ENCODE measurements around the gene BOLA2.
A peak's percentile ranks its signal among the peaks of the same experiment; 100 is the strongest.
"Not testable (repeated sequence)": the region's sequence is repeated elsewhere in the genome, so short reads cannot be mapped to it uniquely, and the experiment has no call there.

The BOLA2 gene

DNA sequence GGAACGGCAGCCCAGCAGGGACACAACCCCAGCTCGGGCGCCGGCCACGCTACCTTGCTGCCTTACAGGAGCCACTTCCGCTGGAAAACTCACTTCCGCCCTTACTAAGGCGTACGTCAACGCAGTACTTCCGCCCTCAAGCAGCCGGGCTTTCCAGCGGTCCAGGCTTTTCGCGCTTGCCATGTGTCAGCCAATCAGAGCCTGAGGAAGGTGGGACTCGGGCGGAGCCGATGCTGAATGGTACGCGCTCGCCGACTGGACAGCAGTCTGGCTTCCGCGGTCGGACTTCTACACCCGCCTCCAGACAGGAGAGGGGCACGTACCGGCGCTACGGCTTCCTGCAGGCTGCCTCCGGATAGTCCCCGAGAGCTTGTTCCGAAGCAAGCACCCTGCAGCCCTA is at the start of gene BOLA2, which contains the start of gene SLX1B:
TSS of gene BOLA2 (minus strand) at position 83 of the 400 bp plus-strand sequence. CDS start 98 bp downstream, outside the sequence.
TSS of gene SLX1B (plus strand) at position 265 of the 400 bp plus-strand sequence.
- not testable (repeated sequence) for DNase-seq (ENCODE audit: low read depth)

DNA sequence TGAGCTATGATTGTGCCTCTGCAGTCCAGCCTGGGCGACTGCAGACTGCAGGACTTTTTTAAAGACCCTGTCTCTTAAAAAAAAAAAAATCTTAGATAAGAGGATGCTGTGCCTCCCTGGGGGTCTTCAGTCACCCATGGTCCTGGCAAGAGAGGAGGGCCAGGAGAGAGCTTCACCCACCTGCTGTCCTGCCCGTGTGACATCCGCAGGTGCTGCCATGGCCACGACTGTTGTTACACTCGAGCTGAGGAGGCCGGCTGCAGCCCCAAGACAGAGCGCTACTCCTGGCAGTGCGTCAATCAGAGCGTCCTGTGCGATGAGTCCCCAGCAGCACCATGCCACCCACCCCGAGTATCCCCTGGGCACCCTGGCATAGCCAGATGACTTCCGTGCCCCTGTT is 28.1 kb upstream of the BOLA2 start:
- not testable (repeated sequence) for DNase-seq (ENCODE audit: low read depth)

DNA sequence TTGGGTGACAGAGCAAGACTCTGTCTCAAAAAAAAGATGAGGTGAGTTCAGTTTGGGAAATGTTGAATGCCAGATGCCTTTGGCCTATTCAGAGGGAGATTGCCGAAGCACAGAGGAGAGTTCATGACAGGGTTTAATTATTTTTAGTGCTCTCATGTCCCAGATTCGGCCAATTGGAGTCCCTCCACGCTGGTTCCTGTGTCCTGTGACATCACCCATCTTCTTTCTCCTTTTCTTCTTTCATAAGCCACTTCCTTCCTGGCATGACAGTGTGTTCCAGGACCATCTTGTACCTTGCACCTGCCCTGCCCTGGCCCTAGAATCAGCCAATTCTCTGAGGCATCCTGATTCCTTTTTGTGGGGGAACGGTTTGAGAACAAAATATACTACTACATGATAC is 17.9 kb upstream of the BOLA2 start:
- not testable (repeated sequence) for DNase-seq (ENCODE audit: low read depth)

DNA sequence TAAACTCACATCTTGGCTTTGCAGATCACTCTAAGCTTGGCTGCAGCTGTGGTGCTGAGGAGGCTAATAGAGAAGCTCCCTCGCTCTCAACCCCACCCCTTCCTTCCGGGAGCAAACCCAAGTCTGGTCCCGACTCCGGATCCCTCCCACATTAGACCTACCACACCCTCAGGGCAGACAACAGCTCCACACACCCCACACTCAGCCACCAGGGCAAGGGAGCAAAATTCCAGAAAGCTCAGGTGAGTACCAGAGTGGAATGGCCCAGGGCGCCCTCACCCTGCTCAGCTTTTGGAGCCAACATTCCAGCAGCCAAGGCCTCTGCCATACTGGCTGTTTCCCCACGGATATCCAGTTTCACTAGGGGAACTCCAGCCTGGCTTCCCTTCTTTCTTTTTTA is 15.5 kb upstream of the BOLA2 start:
- not testable (repeated sequence) for DNase-seq (ENCODE audit: low read depth)

DNA sequence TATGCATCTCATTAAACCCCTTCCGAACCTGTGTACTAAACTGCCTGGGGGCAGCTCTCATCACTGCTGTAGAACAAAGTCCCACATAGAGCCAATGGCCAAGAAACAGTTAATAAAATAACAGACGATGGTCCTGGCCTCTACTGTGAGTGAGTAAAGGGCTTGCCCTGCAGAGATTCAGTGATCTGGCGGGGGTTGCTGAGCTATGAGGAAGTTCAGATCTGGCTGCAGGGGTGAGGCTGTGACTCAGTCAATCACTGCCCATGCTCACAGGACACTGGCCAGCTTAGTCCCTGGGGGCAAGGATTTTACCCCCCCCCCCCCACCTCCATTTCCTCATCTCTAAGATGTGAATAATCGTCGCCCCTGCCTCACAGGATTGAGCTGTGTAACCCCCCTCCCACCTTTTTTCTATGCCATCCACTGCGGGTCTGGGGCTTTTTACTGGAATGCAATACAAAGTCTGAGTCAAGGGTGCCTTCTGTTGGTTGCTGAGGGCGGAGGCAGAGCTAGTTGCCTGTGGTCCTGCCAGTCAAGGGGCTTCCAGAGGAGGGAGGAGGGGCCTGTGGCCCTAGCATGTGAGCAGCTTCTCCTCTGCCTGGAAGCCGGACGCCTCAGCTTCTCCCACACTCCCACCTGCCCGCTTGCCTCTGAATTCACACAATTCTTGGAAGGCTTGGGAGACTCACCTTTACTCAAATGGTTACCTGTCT is 13.7 kb upstream of the BOLA2 start:
- not testable (repeated sequence) for DNase-seq (ENCODE audit: low read depth)

DNA sequence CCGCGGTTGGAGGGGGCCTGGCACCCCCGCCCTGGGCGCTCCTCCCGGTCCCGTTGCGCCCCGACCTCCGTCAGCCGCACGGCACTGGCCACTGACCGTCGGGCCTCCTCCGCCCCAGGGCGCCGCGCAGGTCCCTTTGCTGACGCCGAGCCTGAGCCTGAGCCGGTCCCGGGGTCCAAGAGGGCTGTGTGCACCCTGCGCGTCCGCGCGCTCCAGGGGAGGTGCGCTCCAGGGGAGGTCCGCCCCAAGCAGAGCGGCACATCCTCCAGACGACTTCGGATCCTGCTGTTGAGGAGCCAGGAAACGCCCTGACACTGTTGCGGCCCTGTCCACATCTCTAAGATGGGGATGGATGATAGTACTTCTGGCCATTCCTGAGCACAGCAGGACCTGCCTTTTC is 12.8 kb upstream of the BOLA2 start:
- DNase-seq (ENCODE audit: low read depth) = not testable (repeated sequence)

DNA sequence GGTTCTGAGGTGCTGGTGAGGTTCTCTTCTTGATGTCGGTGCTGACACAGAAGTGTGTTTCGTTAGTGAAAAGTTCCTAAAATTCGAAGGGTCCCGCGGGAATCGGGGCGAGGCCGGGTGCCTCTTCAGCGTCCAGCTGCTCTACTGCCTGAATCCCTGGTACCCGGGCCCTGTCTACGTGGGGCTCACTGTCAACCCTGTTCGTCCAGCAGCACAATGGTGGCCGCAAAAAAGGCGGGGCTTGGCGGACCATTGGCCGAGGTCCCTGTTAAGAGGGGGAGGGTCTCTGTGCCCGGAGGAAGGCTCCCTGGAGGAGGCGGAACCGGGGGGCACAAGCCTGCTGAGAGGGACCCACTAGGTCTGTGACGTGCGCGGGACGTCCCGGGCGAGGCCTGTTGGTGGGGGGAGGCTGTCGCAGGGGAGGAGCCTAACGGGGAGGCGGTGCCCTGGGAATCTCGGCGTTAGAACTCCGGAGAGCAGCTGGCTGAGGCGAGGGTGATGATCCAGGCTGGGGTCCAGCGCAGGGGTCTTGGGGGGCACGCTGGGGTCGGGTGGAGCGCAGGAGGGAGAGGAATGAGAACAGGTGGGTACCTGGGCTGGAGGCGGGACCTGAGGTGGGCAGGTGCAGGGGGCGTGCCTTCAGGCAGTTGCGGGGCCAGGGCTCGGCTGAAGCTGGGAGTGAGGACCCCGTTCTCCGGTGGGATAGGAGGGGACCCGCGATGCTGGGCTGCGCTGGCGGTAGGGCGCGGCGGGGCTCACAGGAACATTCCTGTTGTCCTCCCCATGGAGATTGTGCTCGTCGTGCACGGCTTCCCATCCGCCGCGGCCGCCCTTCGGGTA is 12.1 kb upstream of the BOLA2 start:
- DNase-seq (ENCODE audit: low read depth) = not testable (repeated sequence)

DNA sequence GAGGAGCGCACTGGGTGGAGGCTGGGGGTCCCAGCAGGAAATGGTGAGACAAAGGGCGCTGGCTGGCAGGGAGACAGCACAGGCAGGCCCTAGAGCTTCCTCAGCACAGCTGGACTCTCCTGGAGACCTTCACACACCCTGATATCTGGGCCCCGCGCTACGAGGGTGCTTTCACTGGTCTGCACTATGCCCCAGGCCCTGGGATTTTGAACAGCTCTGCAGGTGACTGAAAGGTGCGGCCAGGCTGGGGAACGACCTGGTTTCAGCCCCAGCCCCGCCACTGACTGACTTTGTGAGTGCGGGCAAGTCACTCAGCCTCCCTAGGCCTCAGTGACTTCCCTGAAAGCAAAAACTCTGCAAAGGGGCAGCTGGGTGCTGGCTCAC is 6.5 kb upstream of the BOLA2 start:
- DNase-seq (ENCODE audit: low read depth) = not testable (repeated sequence)

DNA sequence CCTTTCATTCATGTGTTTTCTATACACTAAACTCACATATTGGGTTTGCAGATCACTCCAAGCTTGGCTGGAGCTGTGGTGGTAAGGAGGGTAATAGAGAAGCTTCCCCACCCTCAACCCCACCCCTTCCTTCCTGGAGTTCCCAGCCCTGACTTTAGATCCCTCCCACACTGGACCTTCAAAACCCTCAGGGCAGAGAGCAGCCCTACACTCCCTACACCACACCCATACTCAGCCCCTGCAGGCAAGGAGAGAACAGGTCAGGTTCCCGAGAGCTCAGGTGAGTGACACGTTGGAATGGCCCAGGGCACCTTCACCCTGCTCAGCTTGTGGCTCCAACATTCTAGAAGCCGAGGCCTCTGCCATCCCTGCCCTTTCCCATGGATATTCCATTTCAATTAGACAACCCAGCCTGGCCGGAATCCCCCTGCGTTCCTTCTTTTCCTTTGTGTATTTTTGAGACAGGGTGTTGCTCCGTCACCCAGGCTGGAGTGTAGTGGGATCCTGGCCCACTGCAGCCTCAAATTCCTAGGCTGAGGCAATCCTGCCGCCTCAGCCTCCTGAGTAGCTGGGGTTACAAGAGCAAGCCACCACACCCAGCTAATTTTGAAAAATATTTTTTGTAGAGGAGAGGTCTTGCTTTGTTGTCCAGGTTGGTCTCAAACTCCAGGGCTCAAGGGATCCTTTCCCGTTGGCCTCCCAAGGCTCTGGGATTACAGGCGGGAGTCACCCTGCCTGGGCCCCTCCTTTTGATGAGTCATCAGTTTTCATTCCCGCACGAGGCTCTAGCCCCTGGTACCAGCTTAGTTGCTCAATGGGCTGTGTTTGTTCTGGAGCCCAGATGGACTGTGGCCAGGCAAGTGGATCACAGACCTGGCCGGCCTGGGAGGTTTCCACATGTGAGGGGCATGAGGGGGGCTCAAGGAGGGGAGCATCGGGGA is 5.8 kb upstream of the BOLA2 start, which contains the start of gene SULT1A4:
TSS of gene SULT1A4 (plus strand) at position 208 of the 941 bp plus-strand sequence. CDS start 1,473 bp downstream, outside the sequence.
- DNase-seq (ENCODE audit: low read depth) = not testable (repeated sequence)

DNA sequence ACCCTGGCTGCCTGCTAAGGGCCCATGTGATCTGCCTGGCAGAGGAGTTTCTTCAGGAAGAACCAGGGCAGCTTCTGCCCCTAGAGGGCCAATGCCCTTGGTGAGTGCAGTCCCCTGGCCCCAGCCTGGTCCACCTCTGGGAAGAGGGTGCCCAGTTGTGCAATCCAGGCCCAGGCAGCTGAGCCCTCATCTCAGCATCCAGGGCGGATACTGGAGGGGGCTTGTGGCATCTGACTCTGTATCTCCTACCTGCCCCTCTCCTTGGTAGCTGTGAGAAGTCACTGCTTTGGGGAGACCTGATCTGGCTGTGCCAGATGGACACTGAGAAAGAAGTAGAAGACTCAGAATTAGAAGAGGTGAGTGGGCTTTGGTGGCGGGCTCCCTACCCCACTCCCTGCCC is 3.5 kb upstream of the BOLA2 start:
- not testable (repeated sequence) for DNase-seq (ENCODE audit: low read depth)

DNA sequence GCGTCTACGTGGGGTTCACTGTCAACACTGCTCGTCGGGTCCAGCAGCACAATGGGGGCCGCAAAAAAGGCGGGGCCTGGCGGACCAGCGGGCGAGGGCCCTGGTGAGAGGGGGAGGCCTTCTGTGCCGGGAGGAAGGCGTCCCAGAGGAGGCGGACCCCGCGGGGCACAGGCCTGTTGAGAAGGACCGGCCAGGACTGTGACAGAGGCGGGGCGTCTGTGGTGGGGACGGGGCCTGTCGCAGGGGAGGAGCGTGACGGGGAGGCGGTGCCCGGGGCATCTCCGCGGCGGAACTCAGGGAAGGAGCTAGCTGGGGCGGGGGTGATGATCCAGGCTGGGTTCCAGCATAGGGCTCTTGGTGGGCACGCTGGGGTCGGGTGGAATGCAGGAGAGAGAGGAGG is 677 bp upstream of the BOLA2 start:
- not testable (repeated sequence) for DNase-seq (ENCODE audit: low read depth)

DNA sequence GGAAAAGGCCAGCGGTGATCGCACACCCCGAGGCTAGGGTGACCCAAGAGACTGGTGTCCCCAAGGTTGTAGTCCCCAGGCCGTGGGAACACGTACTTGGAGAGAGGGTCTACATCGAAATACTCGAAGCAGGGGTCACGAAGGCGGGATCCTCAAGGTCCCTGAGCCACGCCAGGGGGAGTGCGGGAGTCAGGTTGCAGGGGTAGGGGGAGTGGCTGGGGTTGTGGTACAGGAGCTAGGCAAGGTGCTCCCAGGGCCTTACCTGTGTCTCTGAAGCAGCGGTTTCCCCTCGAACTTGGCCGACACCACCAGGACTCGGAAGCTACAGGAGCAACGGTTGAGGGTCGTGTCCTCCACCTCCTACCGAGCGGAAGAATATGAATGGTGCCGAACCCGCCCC is 397 bp downstream of the BOLA2 start:
- not testable (repeated sequence) for DNase-seq (ENCODE audit: low read depth)

DNA sequence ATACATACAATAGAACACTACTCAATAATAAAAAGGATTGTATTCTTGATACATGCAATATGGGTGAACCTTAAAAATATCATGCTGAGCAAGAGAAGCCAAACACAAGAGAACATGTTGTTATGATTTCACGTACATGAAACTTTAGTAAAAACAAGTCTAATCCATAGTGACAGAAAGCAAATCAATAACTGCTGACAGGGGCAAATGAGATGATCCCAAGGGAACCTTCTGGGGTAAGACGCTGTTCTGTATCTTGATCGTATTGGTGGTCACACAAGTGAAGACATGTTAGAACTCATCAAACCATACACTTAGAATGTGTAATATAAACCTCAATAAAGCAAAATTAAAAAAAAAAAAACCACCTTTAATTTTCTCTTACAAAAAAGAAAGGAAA is 28.8 kb downstream of the BOLA2 start:
- DNase-seq (ENCODE audit: low read depth) = not testable (repeated sequence)

DNA sequence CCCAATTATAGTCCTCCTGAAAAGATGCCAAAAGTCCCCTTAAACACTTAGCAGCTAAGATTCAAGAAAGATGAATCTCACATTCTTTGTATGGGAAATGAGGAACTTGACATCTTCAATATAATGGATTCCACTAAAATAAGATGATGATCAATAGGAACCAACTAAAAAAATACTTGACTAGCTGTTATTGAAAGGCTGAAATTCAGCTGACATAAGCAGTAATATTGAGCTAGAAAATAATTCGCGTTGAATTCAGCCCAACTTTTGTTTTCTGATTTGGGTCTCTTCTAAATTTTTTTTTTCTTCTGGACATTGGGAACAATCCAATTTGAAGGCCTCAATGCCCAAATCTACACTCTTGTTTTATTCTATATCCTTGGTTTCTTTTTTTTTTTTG is 30.6 kb downstream of the BOLA2 start:
- DNase-seq (ENCODE audit: low read depth) = not testable (repeated sequence)

DNA sequence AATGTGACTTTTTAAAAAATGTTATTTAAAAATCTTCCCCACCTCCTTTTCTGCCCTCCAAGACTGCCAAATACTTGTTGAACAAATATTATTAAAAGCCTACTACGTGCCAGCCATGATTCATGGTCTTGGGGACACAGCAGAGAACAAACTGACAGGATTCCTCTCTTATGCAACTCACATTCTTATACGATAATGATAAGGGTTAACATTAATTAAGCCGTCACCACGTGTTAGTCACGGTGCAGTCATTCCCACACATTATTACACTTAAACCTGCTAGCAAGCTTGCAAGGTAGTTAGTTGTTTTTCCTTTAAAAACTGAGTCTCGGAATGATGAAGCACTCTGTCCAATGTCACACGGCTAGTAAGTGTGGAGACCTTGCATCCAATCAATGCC is 48.9 kb downstream of the BOLA2 start:
- peak; percentile 8 for DNase-seq (ENCODE audit: low read depth)
